Common myeloid progenitor, CD34-positive (primary cell): ENCODE measurements around the gene FAM156A.
"Not testable (repeated sequence)": the region's sequence is repeated elsewhere in the genome, so short reads cannot be mapped to it uniquely, and the experiment has no call there.

Source experiments
- CTCF ChIA-PET: fragments of 350-600 bp; sonication (Branson Sonifier 250); formaldehyde crosslinking; loops from one replicate; lab custom pipeline; 2021; ENCODE audit warnings: antibody characterized with exemption; lab: Charles Lee
- POLR2A ChIA-PET: fragments of 350-600 bp; sonication (Branson Sonifier 250); formaldehyde crosslinking; loops from one replicate; lab custom pipeline; 2021; ENCODE audit warnings: antibody characterized with exemption; lab: Charles Lee
- DNase-seq, 3 donors: peaks; one replicate each; pipeline versions ENCODE4 v3.0.0 to v3.0.0-alpha.2; 2013
- H3K27ac ChIP-seq, 2 experiments: 1 replicate in 1 of 2; 2 replicates in 1 of 2; pipeline ENCODE4 v1.7.0; 2013; ENCODE audit warnings: inconsistent platforms in 2 of 2, low read length in 2 of 2, mild to moderate bottlenecking in 2 of 2, low read depth in 1 of 2, moderate library complexity in 1 of 2; ENCODE audit not compliant: severe bottlenecking in 2 of 2, insufficient read depth in 1 of 2, poor library complexity in 1 of 2
- H3K27me3 ChIP-seq, 5 experiments: replicated peaks in 2 of 5; 1 replicate in 3 of 5; 2 replicates in 2 of 5; pipeline versions ENCODE4 v1.6.1 to v1.7.0; 2013; ENCODE audit warnings: low read length in 4 of 5, mild to moderate bottlenecking in 2 of 5, moderate library complexity in 2 of 5, inconsistent platforms in 1 of 5; ENCODE audit not compliant: insufficient read depth in 5 of 5, control insufficient read depth in 4 of 5
- H3K36me3 ChIP-seq, 4 experiments: 1 replicate in 2 of 4; 2 replicates in 2 of 4; pipeline versions ENCODE4 v1.6.1 to v1.7.0; 2013; ENCODE audit warnings: low read length in 3 of 4, control low read depth in 1 of 4, mild to moderate bottlenecking in 1 of 4; ENCODE audit not compliant: control insufficient read depth in 4 of 4, insufficient read depth in 4 of 4
- H3K4me1 ChIP-seq, 4 experiments: 1 replicate in 3 of 4; 2 replicates in 1 of 4; pipeline versions ENCODE4 v1.6.1 to v1.7.1; 2013; ENCODE audit warnings: low read length in 3 of 4, mild to moderate bottlenecking in 3 of 4, control low read depth in 1 of 4, inconsistent platforms in 1 of 4, moderate library complexity in 1 of 4; ENCODE audit not compliant: control insufficient read depth in 4 of 4, insufficient read depth in 4 of 4; ENCODE audit errors: control extremely low read depth in 1 of 4
- H3K4me3 ChIP-seq, 7 experiments: 1 replicate in 4 of 7; 2 replicates in 3 of 7; pipeline versions ENCODE4 v1.5.1 to v1.7.0; 2013; ENCODE audit warnings: mild to moderate bottlenecking in 7 of 7, low read length in 6 of 7, moderate library complexity in 6 of 7, inconsistent platforms in 2 of 7, low read depth in 2 of 7, control low read depth in 1 of 7; ENCODE audit not compliant: insufficient read depth in 4 of 7, control insufficient read depth in 1 of 7; ENCODE audit errors: extremely low read depth in 1 of 7
- H3K9me3 ChIP-seq, 5 experiments: 1 replicate in 4 of 5; 2 replicates in 1 of 5; pipeline versions ENCODE4 v1.6.1 to v1.7.1; 2013; ENCODE audit warnings: low read length in 4 of 5, mild to moderate bottlenecking in 2 of 5, inconsistent platforms in 1 of 5, low read depth in 1 of 5, moderate library complexity in 1 of 5; ENCODE audit not compliant: control insufficient read depth in 4 of 5, insufficient read depth in 2 of 5; ENCODE audit errors: control extremely low read depth in 1 of 5
- WGBS: methylation state at CpG from one replicate; pipeline ENCODE4 v1.1.5; 2013; ENCODE audit not compliant: insufficient coverage; 5-methylcytosine and 5-hydroxymethylcytosine counted together

Gene FAM156A

DNA sequence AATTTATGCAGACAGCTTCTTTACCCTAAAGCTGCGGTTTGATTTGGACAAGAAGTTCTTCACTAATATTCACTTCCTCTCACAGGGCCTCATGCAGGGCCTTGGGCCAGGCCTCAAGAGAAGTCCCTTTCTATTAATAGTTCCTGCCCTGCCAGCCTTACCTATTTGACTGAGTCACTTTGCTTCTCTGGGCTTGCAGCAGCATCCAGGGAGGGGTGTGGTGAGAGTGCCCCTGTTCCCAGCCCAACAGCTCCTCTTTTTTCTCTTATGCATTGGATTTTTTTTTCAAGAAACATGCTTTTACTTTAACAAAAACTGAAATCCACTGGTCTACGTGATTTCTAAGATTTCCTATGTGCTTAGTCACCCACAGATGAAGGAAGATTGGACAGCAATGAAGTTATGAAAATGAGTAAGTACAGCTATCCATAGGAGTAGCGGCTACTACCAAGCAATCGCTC, 34.5 kb downstream of the FAM156A start:
- peaks cover 0 to 7% (median 2%) of the 10 kb centered on the region in 5 experiments for H3K27me3 ChIP-seq
- H3K9me3 ChIP-seq: no peaks in the 10 kb centered on the region
- DNase-seq: peak in 2 of 3 donors; percentile 55 to 63
- H3K4me1 ChIP-seq: peaks cover 6 to 28% (median 22%) of the 10 kb centered on the region in 4 experiments
- H3K4me3 ChIP-seq: peak overlapping the region in 1 of 7 experiments; percentile 17
- no peak overlapping the region for H3K27ac ChIP-seq
- WGBS: 0% methylated on average over 1 of the region's 4 CpGs
- no peaks in the 10 kb centered on the region for H3K36me3 ChIP-seq
- ChIA-PET POLR2A (no interaction called here), CTCF (interaction anchor here (0.7 kb wide), 1 partner anchor 10 kb away, joined by 3 read pairs; no protein-coding TSS in a partner anchor)

DNA sequence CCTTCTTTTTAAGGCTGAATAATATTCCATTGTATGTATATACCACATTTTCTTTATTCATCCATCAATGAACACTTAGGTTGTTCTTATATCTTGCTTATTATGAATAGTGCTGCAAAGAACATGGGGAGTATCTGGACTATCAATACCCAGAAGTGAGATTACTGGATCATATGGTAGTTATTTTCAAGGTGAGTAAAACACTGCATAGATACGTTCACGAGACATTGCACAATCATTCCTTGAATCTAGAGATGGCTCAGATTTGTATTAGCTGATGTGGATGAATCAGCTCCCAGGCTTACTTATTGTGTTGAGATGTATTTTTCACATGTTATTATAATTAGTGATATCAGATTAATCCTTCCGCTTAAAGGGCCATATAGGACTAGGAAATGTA, 43.6 kb downstream of the FAM156A start:
- H3K4me1 ChIP-seq, CTCF ChIA-PET, POLR2A ChIA-PET, H3K36me3 ChIP-seq, H3K27ac ChIP-seq, DNase-seq, H3K4me3 ChIP-seq, H3K27me3 ChIP-seq, H3K9me3 ChIP-seq: not testable (repeated sequence)
- WGBS: no CpG with 5 or more reads among the region's 3 CpGs

DNA sequence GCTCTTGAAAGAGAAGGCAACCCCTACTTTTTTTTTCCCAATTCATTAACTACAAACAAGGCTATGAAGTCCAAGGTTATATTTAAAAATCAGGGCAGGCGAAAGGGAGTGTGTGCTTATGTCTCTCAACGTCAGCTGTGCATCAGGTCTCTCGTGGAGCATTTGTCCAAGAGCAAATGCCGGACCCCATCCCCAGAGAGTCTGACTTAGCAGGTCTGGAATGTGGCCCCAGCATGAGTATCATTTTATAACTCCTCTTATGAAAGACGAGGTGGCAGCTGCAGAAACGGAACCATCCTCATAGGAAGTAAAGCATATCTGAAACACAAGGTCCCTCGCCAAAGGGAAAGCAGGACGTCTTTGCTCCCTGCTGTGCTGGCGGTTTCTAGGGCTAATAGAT, 44.6 kb downstream of the FAM156A start:
- CTCF ChIA-PET, H3K27me3 ChIP-seq, POLR2A ChIA-PET, H3K36me3 ChIP-seq, H3K4me3 ChIP-seq, H3K27ac ChIP-seq, H3K4me1 ChIP-seq, H3K9me3 ChIP-seq, DNase-seq: not testable (repeated sequence)
- no CpG with 5 or more reads among the region's 9 CpGs for WGBS

DNA sequence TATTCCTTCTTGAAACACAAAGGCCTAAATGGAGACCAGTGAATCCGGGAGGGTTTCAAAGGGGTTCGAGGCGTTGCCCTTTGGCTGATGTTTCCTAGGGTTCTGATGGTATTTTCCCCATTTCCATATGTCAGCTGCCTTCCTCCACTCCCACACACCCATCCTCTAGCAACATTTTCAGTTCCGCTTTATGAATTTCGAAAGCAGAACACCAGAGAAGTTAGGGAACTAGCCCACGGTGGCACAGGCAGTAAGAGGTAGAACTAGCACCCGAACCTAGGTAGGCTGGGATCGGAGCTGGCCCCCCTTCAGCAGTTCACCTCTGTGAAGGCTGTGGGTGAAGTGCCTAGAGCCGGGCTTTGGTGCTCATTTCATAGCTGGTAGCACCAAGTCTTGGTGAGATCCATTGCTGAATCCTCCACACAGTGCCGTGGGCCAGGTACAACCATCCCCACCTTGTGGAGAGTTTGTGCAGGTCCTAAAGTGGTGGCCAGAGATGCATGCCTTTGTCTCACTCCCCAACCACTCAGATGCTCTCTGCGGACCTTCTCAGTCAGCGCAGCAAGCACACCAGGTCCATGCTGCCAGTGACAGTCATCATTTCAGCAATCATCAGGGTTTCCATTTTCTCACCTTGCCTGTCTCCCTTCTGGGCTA, 48.9 kb downstream of the FAM156A start:
- H3K27me3 ChIP-seq, H3K36me3 ChIP-seq, CTCF ChIA-PET, H3K4me1 ChIP-seq, H3K9me3 ChIP-seq, H3K4me3 ChIP-seq, H3K27ac ChIP-seq, POLR2A ChIA-PET, DNase-seq: not testable (repeated sequence)
- no CpG with 5 or more reads among the region's 12 CpGs for WGBS

DNA sequence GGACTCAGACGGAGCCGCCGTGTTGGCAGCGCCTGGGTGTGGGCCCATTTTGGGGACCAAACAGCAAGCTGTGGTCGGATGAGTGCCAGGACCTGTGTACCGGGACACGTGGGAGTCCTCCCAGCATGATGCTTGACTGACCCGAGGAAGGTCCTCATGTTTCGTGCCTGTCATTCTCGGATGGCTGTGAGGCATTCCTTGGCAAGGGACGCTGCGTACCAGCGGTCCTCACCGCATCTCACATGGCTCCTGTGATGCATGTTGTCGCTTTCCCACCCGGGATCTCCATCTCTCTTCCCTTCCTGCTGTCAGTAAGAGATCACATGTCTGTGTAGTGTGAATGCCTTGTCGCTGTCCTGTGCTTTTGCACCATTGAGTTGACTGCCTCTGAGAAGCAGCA, 50.4 kb downstream of the FAM156A start:
- H3K27ac ChIP-seq, H3K9me3 ChIP-seq, DNase-seq, H3K27me3 ChIP-seq, H3K36me3 ChIP-seq, H3K4me3 ChIP-seq, H3K4me1 ChIP-seq, CTCF ChIA-PET, POLR2A ChIA-PET: not testable (repeated sequence)
- WGBS: no CpG with 5 or more reads among the region's 17 CpGs

DNA sequence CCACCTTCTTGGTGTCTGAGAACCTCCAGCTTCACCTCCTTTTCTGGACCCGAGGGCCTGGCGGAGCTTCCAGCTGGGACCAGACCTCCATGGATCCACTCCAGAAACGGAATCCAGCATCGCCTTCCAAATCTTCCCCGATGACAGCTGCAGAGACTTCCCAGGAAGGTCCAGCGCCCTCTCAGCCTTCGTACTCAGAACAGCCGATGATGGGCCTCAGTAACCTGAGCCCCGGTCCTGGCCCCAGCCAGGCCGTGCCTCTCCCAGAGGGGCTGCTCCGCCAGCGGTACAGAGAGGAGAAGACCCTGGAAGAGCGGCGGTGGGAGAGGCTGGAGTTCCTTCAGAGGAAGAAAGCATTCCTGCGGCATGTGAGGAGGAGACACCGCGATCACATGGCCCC, 51.2 kb downstream of the FAM156A start:
- CTCF ChIA-PET, H3K9me3 ChIP-seq, H3K27me3 ChIP-seq, H3K4me3 ChIP-seq, H3K36me3 ChIP-seq, H3K4me1 ChIP-seq, DNase-seq, H3K27ac ChIP-seq, POLR2A ChIA-PET: not testable (repeated sequence)
- WGBS: no CpG with 5 or more reads among the region's 17 CpGs

DNA sequence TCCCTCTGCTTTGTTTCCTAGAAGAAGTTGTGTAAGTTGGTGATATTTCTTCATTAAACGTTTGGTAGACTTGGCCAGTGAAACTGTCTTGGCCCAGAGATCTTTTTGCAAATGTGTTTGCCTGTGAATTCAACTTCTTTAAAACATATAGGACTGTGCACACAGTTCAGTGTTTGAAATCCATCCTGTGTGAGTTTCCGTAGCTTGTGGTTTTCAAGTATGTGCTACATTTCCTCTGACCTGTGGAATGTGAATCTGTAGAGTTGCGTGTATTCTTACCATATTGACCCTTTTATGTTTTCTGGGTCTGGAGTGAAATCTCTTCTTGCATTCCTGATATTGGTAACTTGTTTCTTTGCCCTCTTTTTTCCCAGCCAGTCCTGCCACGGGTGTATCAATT, 52.2 kb downstream of the FAM156A start:
- WGBS: no CpG with 5 or more reads among the region's 4 CpGs
- H3K4me1 ChIP-seq, H3K9me3 ChIP-seq, H3K27me3 ChIP-seq, H3K36me3 ChIP-seq, H3K4me3 ChIP-seq, POLR2A ChIA-PET, H3K27ac ChIP-seq, DNase-seq, CTCF ChIA-PET: not testable (repeated sequence)
